NB4 (cell line): ENCODE results near the gene ANKZF1.

Experiments
- POLR2A ChIP-seq: IDR thresholded peaks from 2 replicates; pipeline ENCODE4 v1.6.1; 2011; ENCODE audit warnings: mild to moderate bottlenecking; ENCODE audit not compliant: insufficient read length; ENCODE audit errors: extremely low read depth
- TF ChIP-seq, protein P1 (sequence below): IDR thresholded peaks from one replicate; pipeline ENCODE4 v1.5.1; 2012; ENCODE audit warnings: low read depth, low read length
- TF ChIP-seq, protein P2 (sequence below): IDR thresholded peaks from 2 replicates; pipeline ENCODE4 v1.6.1; 2011; ENCODE audit warnings: low read depth, low read length

- TF ChIP-seq POLR2A = no peak
- TF ChIP-seq, protein P1, sequence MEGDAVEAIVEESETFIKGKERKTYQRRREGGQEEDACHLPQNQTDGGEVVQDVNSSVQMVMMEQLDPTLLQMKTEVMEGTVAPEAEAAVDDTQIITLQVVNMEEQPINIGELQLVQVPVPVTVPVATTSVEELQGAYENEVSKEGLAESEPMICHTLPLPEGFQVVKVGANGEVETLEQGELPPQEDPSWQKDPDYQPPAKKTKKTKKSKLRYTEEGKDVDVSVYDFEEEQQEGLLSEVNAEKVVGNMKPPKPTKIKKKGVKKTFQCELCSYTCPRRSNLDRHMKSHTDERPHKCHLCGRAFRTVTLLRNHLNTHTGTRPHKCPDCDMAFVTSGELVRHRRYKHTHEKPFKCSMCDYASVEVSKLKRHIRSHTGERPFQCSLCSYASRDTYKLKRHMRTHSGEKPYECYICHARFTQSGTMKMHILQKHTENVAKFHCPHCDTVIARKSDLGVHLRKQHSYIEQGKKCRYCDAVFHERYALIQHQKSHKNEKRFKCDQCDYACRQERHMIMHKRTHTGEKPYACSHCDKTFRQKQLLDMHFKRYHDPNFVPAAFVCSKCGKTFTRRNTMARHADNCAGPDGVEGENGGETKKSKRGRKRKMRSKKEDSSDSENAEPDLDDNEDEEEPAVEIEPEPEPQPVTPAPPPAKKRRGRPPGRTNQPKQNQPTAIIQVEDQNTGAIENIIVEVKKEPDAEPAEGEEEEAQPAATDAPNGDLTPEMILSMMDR = no peak
- TF ChIP-seq, protein P2, sequence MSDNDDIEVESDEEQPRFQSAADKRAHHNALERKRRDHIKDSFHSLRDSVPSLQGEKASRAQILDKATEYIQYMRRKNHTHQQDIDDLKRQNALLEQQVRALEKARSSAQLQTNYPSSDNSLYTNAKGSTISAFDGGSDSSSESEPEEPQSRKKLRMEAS = no peak
Observed at GRCh38 chr2:219228911-219229304, 698 bp upstream of the ANKZF1 start.
